NCI-H524 (cell line): ENCODE results near the gene NKX2-2.

ENCODE experiments used
- DNase-seq, 2 experiments: peaks; one replicate each; lab custom pipeline; 2025; lab: John Stamatoyannopoulos, UW

NKX2-2 gene

DNA sequence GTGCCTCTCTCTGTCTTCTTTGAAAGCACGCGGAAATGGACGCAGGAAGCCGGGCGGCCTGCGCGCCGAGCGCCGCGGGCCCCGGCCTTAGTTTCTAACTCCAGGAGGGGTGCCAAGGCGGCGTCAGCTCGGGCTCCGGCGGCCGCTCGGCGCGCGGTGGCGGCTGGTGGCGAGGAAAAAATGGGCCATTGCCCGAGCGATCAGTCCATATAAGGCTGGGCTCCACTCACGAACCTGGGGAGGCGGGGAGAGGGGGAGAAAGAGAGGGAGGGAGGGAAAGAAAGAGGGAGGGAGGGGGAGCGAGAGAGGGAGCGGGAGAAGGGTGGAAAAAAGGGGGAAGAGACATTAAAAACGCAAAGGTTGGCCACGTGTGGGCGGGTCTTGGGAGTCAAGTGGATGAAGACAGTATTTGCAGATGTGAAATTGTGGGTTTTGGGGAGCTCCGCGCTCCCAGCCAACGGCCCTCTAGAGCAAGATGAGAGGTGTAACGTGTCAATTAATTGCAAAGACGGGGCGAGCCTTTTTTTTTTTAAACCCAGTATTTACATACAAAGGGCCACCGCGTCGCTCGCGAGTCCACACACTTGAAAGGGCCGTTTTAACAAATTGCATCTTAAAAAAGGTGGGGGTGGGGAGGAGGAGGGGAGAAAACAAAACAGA lies at the start of gene NKX2-2:
Gene NKX2-2 (minus strand): TSS at position 184 of the 660 bp plus-strand sequence. CDS start 395 bp downstream, outside the sequence.
- no peak for DNase-seq

DNA sequence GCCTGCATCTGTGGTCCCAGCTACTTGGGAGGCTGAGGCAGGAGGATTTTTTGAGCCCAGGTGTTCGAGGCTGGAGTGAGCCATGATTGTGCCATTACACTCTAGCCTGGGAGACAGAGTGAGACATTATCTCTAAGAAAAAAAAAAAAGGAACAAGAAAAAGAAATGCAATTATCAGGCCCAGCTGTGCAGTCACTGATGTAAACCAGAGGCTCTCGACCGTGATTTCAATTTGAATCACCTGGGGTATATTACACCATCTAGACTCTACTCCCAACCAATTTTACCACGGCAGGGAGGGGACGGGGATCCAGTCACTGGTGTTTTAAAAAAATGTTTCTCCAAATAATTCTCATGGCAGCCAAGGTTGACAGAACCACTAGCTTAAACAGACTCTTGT lies 48.8 kb upstream of the NKX2-2 start:
- no peak for DNase-seq

DNA sequence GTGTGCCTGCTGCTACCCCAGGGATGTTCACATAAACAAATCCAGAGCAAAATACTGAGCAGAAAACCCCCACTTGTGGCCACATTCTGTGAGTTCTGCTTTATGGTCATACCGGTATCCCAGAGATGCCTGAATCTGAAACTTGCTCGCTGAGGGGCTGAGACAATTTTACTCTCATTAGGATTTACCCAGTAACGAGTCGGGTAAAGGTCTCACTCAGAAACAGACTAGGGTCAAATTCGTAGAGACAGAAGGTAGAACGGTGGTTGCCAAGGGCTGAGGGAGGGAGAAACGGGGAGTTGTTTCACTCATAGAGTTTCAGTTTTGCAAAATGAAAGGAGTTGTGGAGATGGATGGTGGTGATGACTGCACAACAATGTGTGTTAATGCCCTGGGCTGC lies 45.4 kb upstream of the NKX2-2 start:
- no peak for DNase-seq

- DNase-seq, result no peak
Observed at GRCh38 chr20:21557241-21558020, 43.6 kb upstream of the NKX2-2 start.

DNA sequence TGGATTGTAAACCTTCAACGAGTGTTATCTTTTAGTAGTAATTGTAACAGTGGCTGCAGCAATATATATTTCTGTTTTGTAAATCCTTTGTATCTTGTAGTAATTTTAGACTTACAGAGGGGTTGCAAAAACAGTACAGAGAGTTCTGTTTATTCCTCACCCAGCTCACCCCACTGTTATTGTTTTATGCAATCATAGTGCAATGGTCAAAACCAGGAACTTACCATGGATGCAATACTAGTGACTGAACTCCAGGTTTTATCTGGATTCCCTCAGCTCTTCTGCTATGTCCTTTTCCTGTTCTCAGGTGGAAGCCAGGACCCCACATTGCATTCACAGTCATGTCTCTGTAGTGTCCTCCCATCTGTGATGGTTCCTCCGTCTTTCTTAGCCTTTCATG lies 42.5 kb upstream of the NKX2-2 start:
- DNase-seq, result no peak

GRCh38 chr20:21555470-21556120 lies 41.7 kb upstream of the NKX2-2 start:
- no peak for DNase-seq

GRCh38 chr20:21554985-21555384 lies 41.1 kb upstream of the NKX2-2 start:
- DNase-seq, result no peak

GRCh38 chr20:21554376-21554890 lies 40.6 kb upstream of the NKX2-2 start:
- DNase-seq, result no peak

GRCh38 chr20:21550587-21550986 lies 36.7 kb upstream of the NKX2-2 start:
- no peak for DNase-seq

DNA sequence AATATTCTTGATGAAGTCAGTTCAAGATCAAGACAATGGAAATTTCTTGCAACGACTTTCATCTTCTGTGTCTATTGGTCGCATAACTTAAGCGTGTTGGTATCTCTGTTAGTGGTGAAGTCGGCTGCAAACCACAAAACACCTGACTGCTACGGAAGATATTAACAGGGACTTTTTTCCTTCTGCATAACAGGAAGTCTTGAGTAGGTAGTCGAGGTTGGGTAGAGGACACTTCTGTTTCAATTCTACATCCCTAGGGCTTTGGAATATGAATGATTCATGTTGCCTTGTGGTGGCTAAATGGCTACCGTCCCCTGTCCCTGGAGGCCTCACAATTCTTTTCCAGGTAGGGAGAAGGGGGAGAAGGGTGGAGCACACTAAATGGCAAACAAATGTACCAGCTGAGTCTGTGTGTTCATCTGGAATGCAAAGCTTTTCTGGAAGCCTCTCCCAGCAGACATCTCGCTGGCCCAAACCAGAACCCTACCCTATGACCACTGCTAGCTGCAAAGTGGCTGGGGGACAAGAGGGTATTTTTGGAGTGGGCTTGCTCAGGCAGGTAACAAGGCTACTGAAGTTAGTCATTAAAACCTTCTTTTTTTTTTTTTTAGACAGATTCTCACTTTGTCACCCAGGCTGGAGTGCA lies 34.6 kb upstream of the NKX2-2 start:
- DNase-seq, result no peak

DNA sequence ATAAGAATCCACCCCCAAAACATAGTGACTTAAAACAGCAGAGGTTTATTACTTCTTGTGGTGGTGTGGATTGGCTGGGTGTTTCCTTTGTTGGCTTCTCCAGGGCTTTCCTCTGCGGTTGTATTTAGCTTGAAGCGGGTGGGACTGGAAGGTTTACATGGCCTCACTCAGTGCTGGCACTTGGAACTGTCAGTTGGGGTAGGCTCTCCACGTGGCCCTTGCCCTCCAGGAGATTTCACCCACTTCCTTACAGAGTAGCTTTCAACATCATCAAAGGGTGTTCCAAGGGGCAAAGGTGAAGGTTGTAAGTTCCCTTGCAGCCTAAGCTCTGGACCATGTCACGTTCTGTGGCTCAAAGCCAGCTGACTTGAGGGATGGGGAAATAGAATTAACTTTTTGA lies 32.5 kb upstream of the NKX2-2 start:
- DNase-seq, result no peak

GRCh38 chr20:21539512-21539911 lies 25.6 kb upstream of the NKX2-2 start:
- DNase-seq, result no peak

- peak in 1 of 2 experiments; percentile 71 for DNase-seq
Observed at GRCh38 chr20:21534886-21535285, 21.0 kb upstream of the NKX2-2 start.

DNA sequence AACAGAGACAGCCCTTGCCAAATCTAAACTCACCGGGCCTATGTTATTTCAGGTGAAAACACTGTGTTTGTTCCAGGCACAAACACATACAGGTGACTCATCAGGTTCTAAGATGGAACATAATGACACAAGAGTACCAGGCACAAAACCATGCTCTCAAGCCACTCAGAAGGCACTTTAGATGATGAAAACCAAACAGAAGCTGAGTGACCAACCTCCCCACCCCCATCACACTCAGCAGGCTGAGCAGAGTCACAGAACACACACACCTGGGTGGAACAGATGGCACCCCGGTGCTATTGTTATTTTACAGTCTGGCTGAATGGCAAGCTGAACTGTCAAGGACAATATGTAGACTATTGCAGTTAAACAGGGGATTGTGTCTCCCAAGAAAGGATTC lies 20.6 kb upstream of the NKX2-2 start:
- DNase-seq, result peak; percentile 90 to 98

DNA sequence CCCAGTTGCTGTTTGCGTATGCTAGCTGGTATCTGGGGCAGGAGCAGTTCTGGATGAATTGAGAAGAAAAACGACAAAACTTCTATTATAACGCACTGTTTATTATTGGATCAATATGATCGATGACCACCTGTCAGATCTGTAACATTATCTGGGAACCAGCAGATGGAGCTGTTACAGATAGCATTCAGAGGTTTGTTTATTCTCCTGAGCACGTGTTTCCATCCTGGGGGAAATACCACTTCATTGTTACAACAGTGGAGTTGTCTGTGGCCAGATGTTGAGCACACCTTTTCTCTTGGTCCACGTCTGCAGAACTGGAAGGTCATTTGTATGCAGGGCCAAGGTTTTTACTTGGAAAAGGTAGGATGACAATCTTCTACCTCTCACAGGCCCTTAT lies 16.0 kb upstream of the NKX2-2 start:
- peak; percentile 23 to 55 for DNase-seq

GRCh38 chr20:21528870-21529269 lies 15.0 kb upstream of the NKX2-2 start:
- DNase-seq, result no peak

DNA sequence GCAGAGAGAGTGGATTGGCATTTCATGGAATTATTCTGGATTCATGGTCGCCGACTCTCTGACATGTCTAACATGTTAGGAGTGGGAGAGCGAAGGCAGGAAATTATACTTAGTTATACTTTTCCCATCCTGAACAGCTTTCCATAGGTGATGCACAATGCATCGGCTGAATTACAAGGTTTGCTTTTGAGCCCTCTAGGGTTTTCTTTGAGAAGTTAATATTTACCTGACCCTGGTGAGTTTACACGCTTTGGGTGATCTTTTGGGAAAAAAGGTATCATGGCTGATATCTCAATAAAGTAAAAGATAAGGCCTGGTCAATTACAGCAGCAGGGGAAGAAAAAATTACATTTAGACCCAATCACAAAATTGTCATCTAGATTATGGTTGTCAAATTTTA lies 14.0 kb upstream of the NKX2-2 start:
- no peak for DNase-seq

GRCh38 chr20:21526776-21527175 lies 12.9 kb upstream of the NKX2-2 start:
- no peak for DNase-seq

- no peak for DNase-seq
Observed at GRCh38 chr20:21523895-21524294, 10.0 kb upstream of the NKX2-2 start.

GRCh38 chr20:21523281-21523868 lies 9.5 kb upstream of the NKX2-2 start:
- peak; percentile 53 to 73 for DNase-seq

DNA sequence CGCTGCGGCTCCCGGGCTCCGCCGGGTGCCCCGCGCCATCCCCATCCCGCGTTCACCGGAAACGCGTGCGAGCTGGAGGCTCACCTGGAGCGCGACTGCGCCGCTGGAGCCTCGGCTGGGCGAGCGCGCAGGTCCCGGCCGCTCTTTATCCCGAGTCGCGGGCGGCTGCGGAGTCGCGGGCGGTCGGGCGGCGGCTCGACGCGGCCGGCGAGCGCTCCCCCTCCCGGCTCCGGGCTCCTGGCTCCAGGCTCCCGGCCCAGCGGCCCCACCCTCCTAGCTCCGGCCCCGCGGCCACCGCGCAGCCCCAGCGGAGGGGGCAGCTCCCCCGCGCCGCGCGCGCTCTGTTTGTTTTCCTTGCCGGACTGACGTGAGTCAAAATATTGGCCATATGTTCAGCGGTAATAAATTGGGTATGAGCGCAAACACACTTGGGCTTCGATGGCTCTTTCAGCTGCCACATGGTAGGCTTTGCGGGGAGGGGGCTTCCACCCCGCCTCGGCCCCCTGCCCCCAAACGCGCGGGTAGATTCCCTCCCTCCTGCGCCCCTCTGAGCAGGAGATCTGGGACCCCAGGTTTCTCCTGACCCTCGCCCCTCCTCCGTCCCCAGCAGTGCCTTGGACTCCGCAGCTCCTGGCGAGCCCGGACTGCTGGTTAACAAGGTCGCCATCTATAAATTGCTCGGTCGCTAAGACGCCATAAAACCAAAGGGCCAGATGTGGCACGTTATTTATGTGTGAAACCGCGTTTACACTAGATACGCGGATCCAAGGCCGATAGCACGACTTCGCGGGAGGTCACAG lies 8.8 kb upstream of the NKX2-2 start:
- DNase-seq, result peak; percentile 66 to 82
